Measurements from ENCODE around the gene ARPC5L.

DNA sequence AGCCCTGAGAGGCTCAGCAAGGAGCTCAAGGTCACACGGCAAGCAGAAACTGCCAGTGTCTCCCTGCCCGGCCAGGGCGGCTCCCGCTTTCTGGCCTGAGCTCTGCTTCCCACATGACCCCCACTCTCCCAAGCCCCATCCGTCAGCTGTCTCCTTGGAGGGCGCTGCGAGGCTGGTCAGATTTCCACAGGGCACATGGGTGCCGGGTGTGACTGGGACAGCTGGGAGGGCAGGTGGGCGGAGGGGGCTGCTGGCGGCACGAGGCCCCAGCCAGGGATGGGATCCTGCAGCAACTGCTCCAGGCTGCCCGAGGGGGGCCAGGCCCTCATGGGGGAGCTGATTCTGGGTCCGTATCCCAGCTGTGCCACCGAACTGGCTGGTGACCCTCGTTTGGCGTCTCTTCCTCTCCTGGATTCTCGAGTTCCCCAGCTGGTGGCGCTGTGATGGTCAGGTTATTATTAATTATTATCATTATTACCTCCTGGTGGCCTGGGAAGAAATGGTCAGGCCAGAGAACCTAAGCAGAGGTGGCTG is 21.6 kb upstream of the ARPC5L start:
- TF ChIP-seq POLR2AphosphoS5 (IDR thresholded peaks at IDR 0.05; ENCODE audit: low read depth, low read length) (no peak), POLR2A (IDR thresholded peaks at IDR 0.05; ENCODE audit: low read depth, low read length) (no peak), SPI1 (IDR thresholded peaks at IDR 0.05; ENCODE audit: low read depth, low read length) (no peak), POU2F2 (IDR thresholded peaks at IDR 0.05; ENCODE audit: low read depth, low read length) (no peak), TAF1 (IDR thresholded peaks at IDR 0.05; ENCODE audit: low read depth, low read length) (no peak)

Data from GM12891 (cell line).